LNCaP clone FGC (cell line): ENCODE data around the gene TMOD1.
"Not testable (repeated sequence)": the region's sequence is repeated elsewhere in the genome, so short reads cannot be mapped to it uniquely, and the experiment has no call there.

ENCODE experiments used
- DNase-seq: peaks from one replicate; pipeline ENCODE4 v3.0.0-alpha.2; 2011; ENCODE audit warnings: low read depth
- H3K4me3 ChIP-seq: 2 replicates; pipeline ENCODE4 v1.5.1; 2011; ENCODE audit warnings: mild to moderate bottlenecking, low read depth, low read length, control low read depth
- CTCF ChIP-seq: IDR thresholded peaks from 2 replicates; pipeline ENCODE4 v1.5.1; 2012; ENCODE audit warnings: mild to moderate bottlenecking; ENCODE audit not compliant: control insufficient read depth, insufficient read depth; ENCODE audit errors: extremely low read depth

The TMOD1 gene

GRCh38 chr9:97501177-97501971 is at the start of gene TMOD1:
TSS of gene TMOD1 (plus strand) at chr9:97501666. CDS start at chr9:97524189, 22,523 bp downstream.
- H3K4me3 ChIP-seq: peak within 1 kb of the TSS; percentile 59
- no peak for DNase-seq

GRCh38 chr9:97453573-97453972 is 47.9 kb upstream of the TMOD1 start:
- not testable (repeated sequence) for DNase-seq, H3K4me3 ChIP-seq

More at GRCh38 chr9:97501177-97501971, at the start of gene TMOD1:
- TF ChIP-seq CTCF: peak; percentile 55

DNA sequence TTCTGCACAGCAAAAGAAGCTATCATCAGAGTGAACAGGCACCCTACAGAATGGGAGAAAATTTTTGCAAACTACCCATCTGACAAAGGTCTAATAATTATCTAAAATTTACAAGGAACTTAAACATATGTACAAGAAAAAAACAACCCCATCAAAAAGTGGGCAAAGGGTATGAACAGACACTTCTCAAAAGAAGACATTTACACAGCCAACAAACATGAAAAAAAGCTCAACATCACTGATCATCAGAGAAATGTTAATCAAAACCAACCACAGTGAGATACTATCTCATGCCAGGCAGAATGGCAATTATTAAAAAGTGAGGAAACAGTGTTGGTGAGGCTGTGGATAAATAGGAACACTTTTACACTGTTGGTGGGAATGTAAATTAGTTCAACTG is 44.6 kb upstream of the TMOD1 start:
- DNase-seq, H3K4me3 ChIP-seq: not testable (repeated sequence)

DNA sequence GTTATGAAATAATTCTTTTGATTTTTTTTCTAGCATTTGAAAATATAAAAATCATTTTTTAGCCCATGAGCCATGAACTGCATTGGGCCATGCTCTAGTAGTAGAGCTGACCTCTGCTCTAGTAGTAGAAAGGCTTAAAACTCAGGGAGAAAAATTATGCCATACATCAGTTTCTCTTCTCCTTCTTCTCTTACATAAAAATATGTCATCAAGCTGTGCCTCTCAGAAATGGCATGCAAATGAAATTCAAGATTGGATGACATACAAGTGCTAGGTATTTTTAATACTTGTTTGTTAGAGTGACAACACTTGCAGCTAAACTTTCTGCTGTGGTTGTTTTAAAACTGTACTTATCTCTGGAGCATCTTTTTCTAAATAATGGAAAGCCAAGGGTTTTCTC is 42.1 kb upstream of the TMOD1 start:
- no peak overlapping the region for H3K4me3 ChIP-seq
- no peak for TF ChIP-seq CTCF
- DNase-seq: no peak

DNA sequence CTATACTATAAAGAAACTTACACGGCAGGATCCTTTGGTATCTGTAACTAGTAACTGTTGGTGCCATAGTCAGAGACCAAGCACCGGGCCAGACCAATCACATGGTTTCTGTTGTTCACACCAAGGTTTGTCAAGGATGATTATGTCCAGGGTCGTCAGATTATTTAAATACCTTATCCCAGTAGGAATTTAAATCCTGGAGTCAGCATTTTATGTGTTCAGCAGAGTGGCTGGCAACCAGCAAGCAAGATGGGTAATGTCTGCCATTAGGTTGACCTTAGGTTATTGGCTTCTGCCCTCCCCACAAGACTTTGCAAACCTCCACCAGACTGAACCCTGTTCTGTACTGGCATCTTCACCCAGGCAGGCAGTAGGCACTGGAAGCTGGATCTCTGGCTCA is 39.3 kb upstream of the TMOD1 start:
- TF ChIP-seq CTCF: no peak
- no peak for DNase-seq
- no peak overlapping the region for H3K4me3 ChIP-seq

GRCh38 chr9:97462914-97463313 is 38.6 kb upstream of the TMOD1 start:
- TF ChIP-seq CTCF: no peak
- DNase-seq: no peak
- H3K4me3 ChIP-seq: no peak overlapping the region

DNA sequence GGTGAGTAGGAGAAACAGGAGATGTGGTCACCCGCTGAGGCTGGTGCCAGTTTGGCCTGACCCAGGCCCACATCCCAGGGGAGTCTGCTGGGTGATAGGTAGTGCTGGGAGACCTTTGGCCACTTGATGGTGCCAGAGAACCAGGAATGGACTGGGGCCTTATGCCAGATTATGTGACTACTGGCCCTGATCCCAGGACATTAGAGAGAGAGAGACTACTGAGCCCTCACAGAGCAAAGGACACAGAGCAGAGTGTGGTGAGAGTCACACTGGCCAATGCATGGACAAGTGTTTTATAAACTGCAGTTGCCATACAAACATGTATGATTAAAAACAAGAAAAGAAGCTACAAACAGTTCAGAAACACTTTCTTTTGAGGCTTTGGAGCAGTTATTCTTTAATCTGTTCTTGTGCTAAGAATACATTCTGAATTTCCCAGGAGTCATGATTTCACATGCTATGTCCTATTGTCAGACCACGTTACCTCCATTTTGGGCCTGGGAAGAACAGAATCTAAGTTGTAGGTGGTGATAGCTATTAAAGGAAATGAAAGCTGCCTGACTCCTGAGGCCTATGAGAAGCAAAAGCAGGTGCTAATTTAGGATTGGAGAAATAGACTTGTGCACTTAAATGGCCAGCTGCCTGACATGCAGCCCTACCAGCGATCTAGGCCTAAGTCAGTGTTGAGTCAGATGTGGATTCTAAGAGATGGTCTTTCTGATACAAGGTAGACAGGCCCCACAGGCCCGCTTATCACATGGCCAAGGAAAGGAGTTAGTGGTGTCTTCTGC is 32.6 kb upstream of the TMOD1 start:
- H3K4me3 ChIP-seq: no peak overlapping the region
- peak; percentile 92 for TF ChIP-seq CTCF
- DNase-seq: peak; percentile 79
